ENCODE results near the gene GEN1.

- TF ChIP-seq CEBPB (IDR thresholded peaks at IDR 0.05; ENCODE audit: low read depth, low read length) (no peak), CTCF (conservative IDR thresholded peaks at IDR 0.05; ENCODE audit: low read depth, low read length) (no peak), SMC3 (IDR thresholded peaks at IDR 0.05; ENCODE audit: low read depth, low read length) (no peak), POLR2A (IDR thresholded peaks at IDR 0.05; ENCODE audit: low read depth, low read length) (no peak), RAD21 (IDR thresholded peaks at IDR 0.05; ENCODE audit: low read length) (no peak), USF2 (IDR thresholded peaks at IDR 0.05; ENCODE audit: low read depth, low read length) (no peak), NFE2L2 (IDR thresholded peaks at IDR 0.05; ENCODE audit: low read depth, low read length) (no peak), BHLHE40 (IDR thresholded peaks at IDR 0.05; ENCODE audit: low read depth, low read length) (no peak), RFX5 (IDR thresholded peaks at IDR 0.05; ENCODE audit: low read depth, low read length) (no peak), MAFK (IDR thresholded peaks at IDR 0.05; ENCODE audit: low read depth, low read length) (no peak), MXI1 (IDR thresholded peaks at IDR 0.05; ENCODE audit: borderline replicate concordance, low read depth, low read length) (no peak), RCOR1 (IDR thresholded peaks at IDR 0.05; ENCODE audit: insufficient replicate concordance, low read length) (no peak), MAZ (IDR thresholded peaks at IDR 0.05; ENCODE audit: borderline replicate concordance, low read depth, low read length) (no peak)
- TF ChIP-seq, protein P1, sequence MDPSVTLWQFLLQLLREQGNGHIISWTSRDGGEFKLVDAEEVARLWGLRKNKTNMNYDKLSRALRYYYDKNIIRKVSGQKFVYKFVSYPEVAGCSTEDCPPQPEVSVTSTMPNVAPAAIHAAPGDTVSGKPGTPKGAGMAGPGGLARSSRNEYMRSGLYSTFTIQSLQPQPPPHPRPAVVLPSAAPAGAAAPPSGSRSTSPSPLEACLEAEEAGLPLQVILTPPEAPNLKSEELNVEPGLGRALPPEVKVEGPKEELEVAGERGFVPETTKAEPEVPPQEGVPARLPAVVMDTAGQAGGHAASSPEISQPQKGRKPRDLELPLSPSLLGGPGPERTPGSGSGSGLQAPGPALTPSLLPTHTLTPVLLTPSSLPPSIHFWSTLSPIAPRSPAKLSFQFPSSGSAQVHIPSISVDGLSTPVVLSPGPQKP (IDR thresholded peaks at IDR 0.05; ENCODE audit: borderline replicate concordance, low read depth, low read length) = no peak
These were observed 67.9 kb downstream of the GEN1 start for GRCh38 chr2:17821535-17822444.
